Measurements from ENCODE around the gene GAP43. TPM values are rescaled to one million over a fixed set of nuclear protein-coding genes. Genes with fewer than 3 reads are reported as not detected.

GAP43 gene
- total RNA-seq, 1 donor from 2014 or later: 4.9 TPM

DNA sequence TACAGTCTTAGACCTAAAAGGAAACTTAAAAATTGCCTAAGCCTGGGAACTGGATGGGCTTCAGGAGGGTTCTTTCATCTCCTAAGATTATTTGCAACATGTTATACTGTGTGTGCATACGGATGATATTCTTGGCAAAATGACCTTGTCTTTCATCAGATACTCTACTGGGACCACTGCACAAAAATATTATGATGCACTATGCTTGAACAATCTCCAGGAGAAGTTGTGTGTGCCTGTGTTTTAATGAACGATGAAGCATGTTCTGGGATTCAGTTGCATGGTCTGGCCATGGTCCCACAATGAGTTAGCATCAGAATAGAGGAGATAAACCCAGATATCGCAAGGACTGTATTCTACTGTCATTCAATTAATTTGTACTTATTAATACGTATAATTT lies 68.7 kb downstream of the GAP43 start:
- H3K4me1 ChIP-seq: no peaks in the 10 kb centered on the region
- DNase-seq (ENCODE audit: extremely low spot score in 2 of 2): no peak
- no peaks in the 10 kb centered on the region for H3K9me3 ChIP-seq
- H3K4me3 ChIP-seq: no peak overlapping the region
- TF ChIP-seq CTCF (IDR thresholded peaks at IDR 0.05) (no peak), POLR2AphosphoS5 (IDR thresholded peaks at IDR 0.05; ENCODE audit: insufficient read depth in 1 of 2, low read depth in 1 of 2) (no peak), POLR2A (IDR thresholded peaks at IDR 0.05) (no peak)
- no peaks in the 10 kb centered on the region for H3K27me3 ChIP-seq
- no peak overlapping the region for H3K27ac ChIP-seq
- no peaks in the 10 kb centered on the region for H3K36me3 ChIP-seq
- intact Hi-C loops (cut with DNase I): loop anchor here (5.0 kb wide), 1 partner anchor 475 kb away; no protein-coding TSS in a partner anchor

DNA sequence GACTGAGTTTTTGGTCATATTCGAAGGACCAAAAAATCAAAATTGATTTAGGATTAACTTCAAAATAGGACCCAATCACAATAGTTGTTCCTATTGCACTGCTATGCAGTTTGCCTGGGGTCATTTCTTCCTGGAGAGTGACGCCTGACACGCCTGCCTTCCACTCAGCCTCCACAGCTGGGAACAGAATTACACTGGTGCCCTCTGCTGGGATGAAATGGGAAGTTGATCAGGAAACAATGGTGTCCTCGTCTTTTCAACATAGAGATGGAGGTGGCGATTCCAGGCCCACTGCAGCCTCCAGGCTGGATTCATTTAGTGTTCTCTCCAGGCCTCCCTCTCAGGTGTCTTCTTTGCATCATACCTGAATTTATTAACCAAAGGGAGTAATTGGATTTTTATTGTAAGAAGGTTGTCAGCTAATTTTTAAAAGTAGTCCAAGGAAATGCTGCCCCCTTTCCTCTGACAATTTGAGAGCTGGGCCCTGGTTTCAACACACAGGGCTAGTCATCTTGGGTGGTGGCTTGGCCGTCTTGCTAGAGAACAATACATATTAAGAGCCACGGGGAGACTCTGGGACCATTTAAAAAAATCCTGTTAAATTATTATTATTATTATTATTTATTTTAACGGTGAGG lies 69.7 kb downstream of the GAP43 start:
- DNase-seq (ENCODE audit: extremely low spot score in 2 of 2): no peak
- H3K27ac ChIP-seq: no peak overlapping the region
- no peaks in the 10 kb centered on the region for H3K4me1 ChIP-seq
- intact Hi-C loops (cut with DNase I): loop anchor here (5.0 kb wide), 1 partner anchor 476 kb away; no protein-coding TSS in a partner anchor
- H3K9me3 ChIP-seq: no peaks in the 10 kb centered on the region
- H3K4me3 ChIP-seq: no peak overlapping the region
- no peaks in the 10 kb centered on the region for H3K36me3 ChIP-seq
- H3K27me3 ChIP-seq: no peaks in the 10 kb centered on the region
- TF ChIP-seq POLR2AphosphoS5 (IDR thresholded peaks at IDR 0.05; ENCODE audit: insufficient read depth in 1 of 2, low read depth in 1 of 2): no peak
- TF ChIP-seq CTCF (IDR thresholded peaks at IDR 0.05): peak; percentile 41 to 89 (median 88)
- TF ChIP-seq POLR2A (IDR thresholded peaks at IDR 0.05): no peak

- no peaks in the 10 kb centered on the region for H3K4me1 ChIP-seq
- H3K27ac ChIP-seq: no peak overlapping the region
- H3K9me3 ChIP-seq: no peaks in the 10 kb centered on the region
- H3K27me3 ChIP-seq: no peaks in the 10 kb centered on the region
- no peak for DNase-seq (ENCODE audit: extremely low spot score in 2 of 2)
- TF ChIP-seq CTCF (IDR thresholded peaks at IDR 0.05) (no peak), POLR2AphosphoS5 (IDR thresholded peaks at IDR 0.05; ENCODE audit: insufficient read depth in 1 of 2, low read depth in 1 of 2) (no peak), POLR2A (IDR thresholded peaks at IDR 0.05) (no peak)
- H3K4me3 ChIP-seq: no peak overlapping the region
- H3K36me3 ChIP-seq: no peaks in the 10 kb centered on the region
- intact Hi-C loops (cut with DNase I): loop anchor here (5.0 kb wide), 1 partner anchor 477 kb away; no protein-coding TSS in a partner anchor
Measured at GRCh38 chr3:115693868-115694267, 70.6 kb downstream of the GAP43 start.

DNA sequence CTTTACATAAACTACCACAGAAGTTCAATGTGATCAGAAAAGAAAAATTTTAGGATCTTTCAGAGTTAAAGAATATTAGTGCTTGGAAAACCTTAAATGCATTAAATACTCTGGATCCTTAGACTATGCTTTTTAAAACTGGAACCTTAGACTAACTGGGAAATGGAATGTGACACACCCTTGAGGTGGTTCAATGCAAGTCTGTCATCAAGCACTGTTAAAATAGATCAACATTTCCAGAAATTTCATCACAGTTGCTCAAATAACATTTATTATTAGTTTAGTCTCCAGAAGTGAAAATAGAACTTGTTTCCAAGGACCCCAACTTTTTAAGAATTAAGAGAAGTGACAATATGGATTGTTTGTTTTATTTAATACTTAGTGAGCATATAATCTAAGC lies 71.8 kb downstream of the GAP43 start:
- intact Hi-C loops (cut with DNase I): no loop called here
- Histone ChIP-seq H3K27ac (no peak overlapping the region), H3K9me3 (no peaks in the 10 kb centered on the region), H3K4me3 (no peak overlapping the region), H3K27me3 (no peaks in the 10 kb centered on the region), H3K36me3 (no peaks in the 10 kb centered on the region), H3K4me1 (no peaks in the 10 kb centered on the region)
- DNase-seq (ENCODE audit: extremely low spot score in 2 of 2): no peak
- no peak for TF ChIP-seq POLR2A (IDR thresholded peaks at IDR 0.05)
- no peak for TF ChIP-seq POLR2AphosphoS5 (IDR thresholded peaks at IDR 0.05; ENCODE audit: insufficient read depth in 1 of 2, low read depth in 1 of 2)
- TF ChIP-seq CTCF (IDR thresholded peaks at IDR 0.05): no peak

DNA sequence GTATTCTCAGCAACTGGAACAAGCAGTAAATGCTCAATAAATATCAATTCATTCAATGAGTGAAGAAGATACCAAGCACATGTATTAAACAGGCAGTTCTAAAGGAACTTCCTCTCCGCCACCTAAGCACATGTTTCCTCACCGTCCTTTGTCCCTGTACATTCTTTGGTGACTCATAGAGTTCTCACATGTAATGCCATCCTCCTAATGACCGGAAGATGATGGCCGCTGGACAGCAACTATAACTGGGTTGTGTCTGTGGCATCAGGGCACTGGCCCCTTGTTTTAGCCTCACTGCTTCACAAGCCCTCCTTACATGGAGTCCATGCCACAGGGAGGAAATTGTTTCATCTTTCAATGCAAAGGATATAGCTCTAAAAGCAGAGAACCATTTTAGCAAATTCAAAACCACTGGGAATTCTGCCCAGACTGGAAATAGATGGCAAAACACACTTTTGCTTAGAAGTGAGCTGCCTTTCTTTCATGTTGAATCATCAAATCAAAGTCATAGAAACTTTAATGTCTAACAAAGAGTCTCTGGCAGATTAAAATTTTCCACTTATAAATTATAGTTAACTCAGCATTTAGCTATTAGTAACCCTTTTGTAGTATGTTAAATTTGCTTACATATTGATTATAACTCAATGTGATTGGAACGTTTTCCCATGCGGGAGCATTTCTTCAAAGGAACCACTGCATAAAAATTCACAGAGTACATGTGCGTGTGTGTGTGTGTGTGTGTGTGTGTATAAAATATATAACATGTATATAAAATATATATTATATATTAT lies 74.1 kb downstream of the GAP43 start:
- intact Hi-C loops (cut with DNase I): no loop called here
- no peak for DNase-seq (ENCODE audit: extremely low spot score in 2 of 2)
- no peak overlapping the region for H3K4me3 ChIP-seq
- no peaks in the 10 kb centered on the region for H3K36me3 ChIP-seq
- H3K27me3 ChIP-seq: no peaks in the 10 kb centered on the region
- no peak overlapping the region for H3K27ac ChIP-seq
- H3K9me3 ChIP-seq: no peaks in the 10 kb centered on the region
- H3K4me1 ChIP-seq: no peaks in the 10 kb centered on the region
- TF ChIP-seq POLR2A (IDR thresholded peaks at IDR 0.05): no peak
- no peak for TF ChIP-seq CTCF (IDR thresholded peaks at IDR 0.05)
- TF ChIP-seq POLR2AphosphoS5 (IDR thresholded peaks at IDR 0.05; ENCODE audit: insufficient read depth in 1 of 2, low read depth in 1 of 2): no peak

Measured in vagina (tissue), 2 donors.